HepG2 (cell line): ENCODE results near the gene TTLL4. TPM values are rescaled to one million over a fixed set of nuclear protein-coding genes. Genes with fewer than 3 reads are reported as not detected.

ENCODE experiments used
- ATAC-seq: fragments of 200-7000 bp; cut with Tn5 transposase; 3 replicates; pipeline ENCODE4 v1.9.1; 2020; ENCODE audit warnings: mild to moderate bottlenecking, moderate library complexity
- BruUV-seq: library from RNA; stranded (reverse); fragments of 400-500 nt; replicated peaks from 2 replicates; lab custom pipeline; 2021; lab: Mats Ljungman, UMichigan
- CTCF ChIA-PET: fragments of 300-600 bp; formaldehyde crosslinking; extraction: SDS; loops from one replicate; lab custom pipeline; 2021; ENCODE audit warnings: low total read pairs, inconsistent platforms, low intra/inter-chr PET ratio; lab: Yijun Ruan, JAX
- POLR2A ChIA-PET: fragments of 350-600 bp; sonication (Branson Sonifier 250); formaldehyde crosslinking; loops from one replicate; lab custom pipeline; 2020; ENCODE audit warnings: antibody characterized with exemption, inconsistent platforms; lab: Yijun Ruan, JAX
- DNase-seq: peaks from one replicate; pipeline ENCODE4 v3.0.0-alpha.2; 2015; ENCODE audit warnings: low spot score
- FAIRE-seq: peaks from 3 replicates; lab custom pipeline; 2011; peaks lifted over from hg19 to GRCh38; lab: Jason Lieb, UNC
- H2AFZ ChIP-seq: one replicate; pipeline ENCODE4 v1.6.1; 2011; ENCODE audit warnings: low read length, inconsistent platforms
- H3K27ac ChIP-seq: fragments of 300-600 bp; 3 replicates; pipeline ENCODE4 v1.8.0; 2011; ENCODE audit warnings: mixed run types, mild to moderate bottlenecking, mixed read lengths, low read length, inconsistent platforms; ENCODE audit not compliant: insufficient read depth; ENCODE audit errors: extremely low read length
- H3K27me3 ChIP-seq, 2 experiments: fragments of 200-600 bp in 1 of 2; 2 replicates in 1 of 2; 3 replicates in 1 of 2; pipeline versions ENCODE4 v1.6.0 to v1.8.0; 2011; ENCODE audit warnings: low read length in 2 of 2, mild to moderate bottlenecking in 2 of 2, moderate library complexity in 2 of 2, inconsistent platforms in 1 of 2; ENCODE audit not compliant: insufficient read depth in 2 of 2, control insufficient read depth in 1 of 2
- H3K36me3 ChIP-seq, 2 experiments: fragments of 200-600 bp in 1 of 2; replicated peaks in 1 of 2; 2 replicates in 1 of 2; 3 replicates in 1 of 2; pipeline versions ENCODE4 v1.5.1 to v1.8.0; 2011; ENCODE audit warnings: low read length in 2 of 2, inconsistent platforms in 1 of 2; ENCODE audit not compliant: insufficient read depth in 2 of 2, control insufficient read depth in 1 of 2
- H3K4me1 ChIP-seq: 2 replicates; pipeline ENCODE4 v1.5.1; 2012; ENCODE audit warnings: low read length, inconsistent platforms; ENCODE audit not compliant: insufficient read depth
- H3K4me2 ChIP-seq: 2 replicates; pipeline ENCODE4 v1.6.0; 2011; ENCODE audit warnings: low read depth, low read length, inconsistent platforms
- H3K4me3 ChIP-seq, 3 experiments: fragments of 200-600 bp in 1 of 3; sonication (generic), shearing (Covaris generic) in 1 of 3; replicated peaks in 1 of 3; 2 replicates each; pipeline ENCODE4 v1.5.1; 2011 to 2016; ENCODE audit warnings: low read length in 3 of 3, inconsistent platforms in 2 of 3, low read depth in 2 of 3, mild to moderate bottlenecking in 2 of 3, control low read depth in 1 of 3, mixed read lengths in 1 of 3; ENCODE audit not compliant: insufficient read depth in 1 of 3
- H3K79me2 ChIP-seq: one replicate; pipeline ENCODE4 v1.6.1; 2011; ENCODE audit warnings: low read length, inconsistent platforms; ENCODE audit not compliant: insufficient read depth
- H3K9ac ChIP-seq: 2 replicates; pipeline ENCODE4 v1.6.0; 2011; ENCODE audit warnings: mild to moderate bottlenecking, low read depth, low read length, inconsistent platforms; ENCODE audit not compliant: insufficient read depth
- H3K9me3 ChIP-seq: 2 replicates; pipeline ENCODE4 v1.5.1; 2012; ENCODE audit warnings: mild to moderate bottlenecking, low read length
- H4K20me1 ChIP-seq: 2 replicates; pipeline ENCODE4 v1.6.0; 2011; ENCODE audit warnings: inconsistent platforms, mild to moderate bottlenecking, low read length, moderate library complexity; ENCODE audit not compliant: insufficient read depth
- DMAP1 ChIP-seq: IDR thresholded peaks from 2 replicates; pipeline ENCODE4 v1.6.1; 2016
- FOXO4 ChIP-seq: sonication (generic); formaldehyde crosslinking; conservative IDR thresholded peaks from 2 replicates; pipeline ENCODE4 v1.8.1; 2023; ENCODE audit warnings: missing genetic modification reagents
- IKZF1 ChIP-seq: fragments of 450-650 bp; IDR thresholded peaks from 2 replicates; pipeline ENCODE4 v1.7.1; 2016
- NRL ChIP-seq: sonication (generic); formaldehyde crosslinking; IDR thresholded peaks from 2 replicates; pipeline ENCODE4 v1.5.0; 2020; ENCODE audit warnings: missing genetic modification reagents, mild to moderate bottlenecking, moderate library complexity, borderline replicate concordance
- PBX3 ChIP-seq: sonication (generic); formaldehyde crosslinking; IDR thresholded peaks from 2 replicates; pipeline ENCODE4 v1.8.1; 2023; ENCODE audit warnings: missing genetic modification reagents, inconsistent platforms, borderline replicate concordance
- POLR2A ChIP-seq, 2 experiments: IDR thresholded peaks; 2 replicates each; pipeline ENCODE4 v1.6.1; 2011; ENCODE audit warnings: low read depth in 2 of 2, low read length in 2 of 2, mild to moderate bottlenecking in 1 of 2, moderate library complexity in 1 of 2; ENCODE audit not compliant: insufficient read depth in 1 of 2
- RERE ChIP-seq: IDR thresholded peaks from 2 replicates; pipeline ENCODE4 v1.6.1; 2016; ENCODE audit warnings: low read depth, missing genetic modification reagents, missing compliant biosample characterization
- SALL2 ChIP-seq: sonication (generic); formaldehyde crosslinking; IDR thresholded peaks from 2 replicates; pipeline ENCODE4 v1.8.1; 2023; ENCODE audit warnings: mild to moderate bottlenecking, missing genetic modification reagents, inconsistent platforms
- TGIF2 ChIP-seq: IDR thresholded peaks from 2 replicates; pipeline ENCODE4 v1.6.1; 2016; ENCODE audit warnings: control low read depth, missing compliant biosample characterization
- ZFY ChIP-seq: sonication (generic); formaldehyde crosslinking; IDR thresholded peaks from 2 replicates; pipeline ENCODE4 v1.4.0; 2020; ENCODE audit warnings: missing genetic modification reagents
- ZNF256 ChIP-seq: sonication (generic); formaldehyde crosslinking; conservative IDR thresholded peaks from 2 replicates; pipeline ENCODE4 v1.4.0; 2020; ENCODE audit warnings: missing genetic modification reagents
- ZNF263 ChIP-seq: sonication (generic); formaldehyde crosslinking; IDR thresholded peaks from 2 replicates; pipeline ENCODE4 v1.4.0; 2020; ENCODE audit warnings: missing genetic modification reagents
- ZNF3 ChIP-seq: IDR thresholded peaks from 2 replicates; pipeline ENCODE4 v1.7.0; 2017; ENCODE audit warnings: inconsistent platforms
- ZNF552 ChIP-seq: sonication (generic); formaldehyde crosslinking; IDR thresholded peaks from 2 replicates; pipeline ENCODE4 v1.9.0; 2022; ENCODE audit warnings: missing genetic modification reagents, mild to moderate bottlenecking, borderline replicate concordance
- ZNF652 ChIP-seq: IDR thresholded peaks from 2 replicates; pipeline ENCODE4 v1.6.1; 2016; ENCODE audit warnings: low read depth, borderline replicate concordance
- ZNF746 ChIP-seq: sonication (generic); formaldehyde crosslinking; IDR thresholded peaks from 2 replicates; pipeline ENCODE4 v1.8.0; 2022; ENCODE audit warnings: mild to moderate bottlenecking, missing genetic modification reagents
- ZNF878 ChIP-seq: sonication (generic); formaldehyde crosslinking; IDR thresholded peaks from 2 replicates; pipeline ENCODE4 v1.8.1; 2023; ENCODE audit warnings: mild to moderate bottlenecking, missing genetic modification reagents, moderate library complexity
- WGBS: methylation state at CpG from one replicate; pipeline ENCODE4 v1.1.6; 2017; ENCODE audit warnings: low lambda C conversion rate; 5-methylcytosine and 5-hydroxymethylcytosine counted together
- in situ Hi-C: cut with HindIII; loops from 2 replicates; pipeline ENCODE4 v1.10.0; 2017; ENCODE audit warnings: low pct_unique_long_range_greater_than_20kb; ENCODE audit not compliant: extremely low pct_ligation_motif_present
- intact Hi-C: fragments of 100-400 bp; cut with micrococcal nuclease; formaldehyde crosslinking; loops from one replicate; pipeline ENCODE4 v1.10.0; 2022; ENCODE audit not compliant: unreplicated experiment
- polyA plus RNA-seq, 8 experiments: library from polyadenylated mRNA; depleted of rRNA in 3 of 8; stranded (reverse) in 7 of 8; unstranded in 1 of 8; fragments of >200 nt; fragmentation: Illumina TruSeq in 4 of 8; extraction: Trizol in 4 of 8; gene quantifications; 2 replicates each; pipeline versions ENCODE4 v1.2.1 to v1.2.3, GENCODE V29; 2011 to 2016; ENCODE audit warnings: low read depth in 4 of 8, missing spikeins in 1 of 8, mixed read lengths in 1 of 8; ENCODE audit not compliant: insufficient read depth in 1 of 8
- total RNA-seq, 5 experiments: library from RNA; depleted of rRNA; stranded (reverse); fragments of >200 nt; fragmentation: Illumina TruSeq; extraction: Trizol; gene quantifications; 2 replicates each; pipeline ENCODE4 v1.2.3, GENCODE V29; 2016; ENCODE audit warnings: low read depth in 1 of 5

The TTLL4 gene
- total and polyA plus RNA-seq, 2 of the 13 experiments (the other 11 are each of a cell fraction or from before 2014, with no cell fraction given) = 77.5 to 84.6 TPM

GRCh38 chr2:218783688-218784087 lies 73.1 kb downstream of the TTLL4 start:
- in situ Hi-C loops = no loop called here
- 8% methylated on average over 4 of the region's 4 CpGs for WGBS
- Histone ChIP-seq H3K27ac (peak overlapping the region; percentile 97), H3K9me3 (no peaks in the 10 kb centered on the region), H3K79me2 (peaks cover 67% of the 10 kb centered on the region), H3K27me3 (no peaks in the 10 kb centered on the region; a peak in 1 of 5 replicates), H3K4me2 (peak overlapping the region; percentile 93), H4K20me1 (peaks cover 31% of the 10 kb centered on the region), H3K9ac (peak overlapping the region; percentile 94), H3K4me1 (peaks cover 74% of the 10 kb centered on the region), H3K4me3 (peak overlapping the region; percentile 69 to 97 (median 94)), H2AFZ (no peak overlapping the region), H3K36me3 (peaks cover 2 to 6% of the 10 kb centered on the region in 2 experiments; a peak in 4 of 5 replicates)
- ATAC-seq (no peak), FAIRE-seq (no peak), DNase-seq (no peak)
- ChIA-PET CTCF (no interaction called here), POLR2A (interaction anchor here (0.7 to 8.5 kb wide), 4 partner anchors 8 to 38 kb away, joined by 3 to 218 read pairs (median 68); no protein-coding TSS in a partner anchor)
- BruUV-seq = no TSS peak
- intact Hi-C loops = loop anchor here (2.0 kb wide), 3 partner anchors 23 to 125 kb away; partner anchors contain the start of genes BCS1L and ZNF142
- TF ChIP-seq ZNF263 (CRISPR knock-in tag) (peak; percentile 45; the same call in 1 of the 2 replicates), TGIF2 (no peak), ZNF652 (CRISPR knock-in tag) (no peak), DMAP1 (CRISPR knock-in tag) (no peak), ZNF878 (CRISPR knock-in tag) (no peak), FOXO4 (CRISPR knock-in tag) (0 out of 2 replicates have a peak, but pooled peaks have one; percentile 11), NRL (CRISPR knock-in tag) (0 out of 2 replicates have a peak, but pooled peaks have one; percentile 42), ZFY (CRISPR knock-in tag) (0 out of 2 replicates have a peak, but pooled peaks have one; percentile 26), POLR2A (IDR thresholded peaks at IDR 0.05; ENCODE audit: insufficient read depth in 1 of 2, low read depth in 2 of 2, low read length in 2 of 2) (0 out of 4 replicates have a peak, but pooled peaks of 1 of the 2 experiments have one; percentile 14), IKZF1 (no peak), SALL2 (CRISPR knock-in tag) (no peak), PBX3 (CRISPR knock-in tag) (no peak), ZNF3 (CRISPR knock-in tag) (no peak), ZNF746 (CRISPR knock-in tag) (no peak), ZNF256 (CRISPR knock-in tag) (no peak), RERE (CRISPR knock-in tag) (no peak), ZNF552 (CRISPR knock-in tag) (no peak)
